Liver (tissue), 3 donors: Measurements from ENCODE around the gene NUDT16L1.

Experiments used
- CTCF ChIP-seq: fragments of 150-350 bp; IDR thresholded peaks from 2 replicates; pipeline ENCODE4 v1.5.1; 2017; ENCODE audit warnings: improper control_type of control experiment, low read depth, low read length; ENCODE audit not compliant: missing input control
- EGR1 ChIP-seq, 2 donors: IDR thresholded peaks; 2 replicates each; pipeline ENCODE4 v1.6.1; 2016 to 2018; ENCODE audit warnings: antibody characterized with exemption in 2 of 2, low read depth in 2 of 2
- FOXA1 ChIP-seq: IDR thresholded peaks from 2 replicates; pipeline ENCODE4 v1.6.1; 2016; ENCODE audit warnings: antibody characterized with exemption
- FOXA2 ChIP-seq: IDR thresholded peaks from 2 replicates; pipeline ENCODE4 v1.6.1; 2016; ENCODE audit warnings: antibody characterized with exemption
- JUND ChIP-seq, 2 donors: IDR thresholded peaks; 2 replicates each; pipeline ENCODE4 v1.6.1; 2016; ENCODE audit warnings: antibody characterized with exemption in 2 of 2
- MAX ChIP-seq: IDR thresholded peaks from 2 replicates; pipeline ENCODE4 v1.6.1; 2016; ENCODE audit warnings: antibody characterized with exemption
- NR2F2 ChIP-seq: IDR thresholded peaks from 2 replicates; pipeline ENCODE4 v1.6.1; 2016; ENCODE audit warnings: antibody characterized with exemption
- RAD21 ChIP-seq, 2 donors: IDR thresholded peaks; 2 replicates each; pipeline ENCODE4 v1.6.1; 2016; ENCODE audit warnings: antibody characterized with exemption in 2 of 2, mild to moderate bottlenecking in 2 of 2
- REST ChIP-seq: IDR thresholded peaks from 2 replicates; pipeline ENCODE4 v1.6.1; 2016; ENCODE audit warnings: antibody characterized with exemption, mild to moderate bottlenecking
- SP1 ChIP-seq: IDR thresholded peaks from 2 replicates; pipeline ENCODE4 v1.6.1; 2018; ENCODE audit warnings: antibody characterized with exemption, mild to moderate bottlenecking
- TAF1 ChIP-seq: conservative IDR thresholded peaks from 2 replicates; pipeline ENCODE4 v1.6.1; 2016; ENCODE audit warnings: antibody characterized with exemption, mild to moderate bottlenecking
- YY1 ChIP-seq: IDR thresholded peaks from 2 replicates; pipeline ENCODE4 v1.6.1; 2016; ENCODE audit warnings: antibody characterized with exemption, mild to moderate bottlenecking
- ZBTB33 ChIP-seq: IDR thresholded peaks from 2 replicates; pipeline ENCODE4 v1.6.1; 2016; ENCODE audit warnings: antibody characterized with exemption
- donor health status: healthy.
- donor health status: healthy.

GRCh38 chr16:4726616-4727015 is 33.3 kb downstream of the NUDT16L1 start:
- TF ChIP-seq TAF1, result no peak
- TF ChIP-seq RAD21 (IDR thresholded peaks at IDR 0.05), result no peak
- TF ChIP-seq FOXA2, result no peak
- no peak for TF ChIP-seq SP1
- no peak for TF ChIP-seq FOXA1
- TF ChIP-seq CTCF, result no peak
- TF ChIP-seq MAX, result no peak
- TF ChIP-seq NR2F2, result no peak
- no peak for TF ChIP-seq YY1
- no peak for TF ChIP-seq JUND (IDR thresholded peaks at IDR 0.05)
- no peak for TF ChIP-seq REST
- TF ChIP-seq ZBTB33, result no peak
- no peak for TF ChIP-seq EGR1 (IDR thresholded peaks at IDR 0.05; ENCODE audit: low read depth in 2 of 2)
